ENCODE data around the gene SLC1A5. TPM values are rescaled to one million over a fixed set of nuclear protein-coding genes. Genes with fewer than 3 reads are reported as not detected.
A peak's percentile ranks its signal among the peaks of the same experiment; 100 is the strongest.

SLC1A5 gene
- total RNA-seq, 1 donor from 2014 or later, result 39.5 TPM

- no peak overlapping the region for H3K4me2 ChIP-seq
- no peaks in the 10 kb centered on the region for H3K9me3 Mint-ChIP-seq
- H2AFZ ChIP-seq (replicated peaks), result peak overlapping the region; percentile 76
These were observed 25.5 kb upstream of the SLC1A5 start for GRCh38 chr19:46813839-46814358.

GRCh38 chr19:46812977-46813838 lies 24.8 kb upstream of the SLC1A5 start:
- Mint-ChIP-seq H3K4me1 (peaks cover 13% of the 10 kb centered on the region), H3K27ac (no peak overlapping the region), H3K27me3 (ENCODE audit: insufficient read depth, low read depth) (peaks cover 5% of the 10 kb centered on the region), H3K4me3 (no peak overlapping the region), H3K36me3 (no peaks in the 10 kb centered on the region), H3K9me3 (no peaks in the 10 kb centered on the region)
- Histone ChIP-seq H3K4me1 (peaks cover 11% of the 10 kb centered on the region), H3K9me3 (ENCODE audit: low read depth) (no peaks in the 10 kb centered on the region), H3K4me2 (no peak overlapping the region), H3K9ac (no peak overlapping the region), H4K20me1 (ENCODE audit: low read depth) (no peaks in the 10 kb centered on the region), H3K27me3 (no peaks in the 10 kb centered on the region), H2AFZ (replicated peaks) (peak overlapping the region; percentile 76), H3K27ac (no peak overlapping the region), H3K36me3 (no peaks in the 10 kb centered on the region), H3K79me2 (ENCODE audit: low read depth) (no peaks in the 10 kb centered on the region), H3F3A (ENCODE audit: low read depth) (no peaks in the 10 kb centered on the region), H3K4me3 (no peak overlapping the region)
- peak; percentile 15 for DNase-seq (ENCODE audit: low spot score)
- TF ChIP-seq, protein P1, sequence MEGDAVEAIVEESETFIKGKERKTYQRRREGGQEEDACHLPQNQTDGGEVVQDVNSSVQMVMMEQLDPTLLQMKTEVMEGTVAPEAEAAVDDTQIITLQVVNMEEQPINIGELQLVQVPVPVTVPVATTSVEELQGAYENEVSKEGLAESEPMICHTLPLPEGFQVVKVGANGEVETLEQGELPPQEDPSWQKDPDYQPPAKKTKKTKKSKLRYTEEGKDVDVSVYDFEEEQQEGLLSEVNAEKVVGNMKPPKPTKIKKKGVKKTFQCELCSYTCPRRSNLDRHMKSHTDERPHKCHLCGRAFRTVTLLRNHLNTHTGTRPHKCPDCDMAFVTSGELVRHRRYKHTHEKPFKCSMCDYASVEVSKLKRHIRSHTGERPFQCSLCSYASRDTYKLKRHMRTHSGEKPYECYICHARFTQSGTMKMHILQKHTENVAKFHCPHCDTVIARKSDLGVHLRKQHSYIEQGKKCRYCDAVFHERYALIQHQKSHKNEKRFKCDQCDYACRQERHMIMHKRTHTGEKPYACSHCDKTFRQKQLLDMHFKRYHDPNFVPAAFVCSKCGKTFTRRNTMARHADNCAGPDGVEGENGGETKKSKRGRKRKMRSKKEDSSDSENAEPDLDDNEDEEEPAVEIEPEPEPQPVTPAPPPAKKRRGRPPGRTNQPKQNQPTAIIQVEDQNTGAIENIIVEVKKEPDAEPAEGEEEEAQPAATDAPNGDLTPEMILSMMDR (IDR thresholded peaks at IDR 0.05), result no peak
- no peak for TF ChIP-seq EZH2 (IDR thresholded peaks at IDR 0.05)

More at GRCh38 chr19:46813839-46814358, 25.5 kb upstream of the SLC1A5 start:
- peaks cover 5% of the 10 kb centered on the region for H3K27me3 Mint-ChIP-seq (ENCODE audit: insufficient read depth, low read depth)
- Histone ChIP-seq H3K27me3 (no peaks in the 10 kb centered on the region), H3K4me1 (peaks cover 11% of the 10 kb centered on the region), H3F3A (ENCODE audit: low read depth) (no peaks in the 10 kb centered on the region), H3K79me2 (ENCODE audit: low read depth) (no peaks in the 10 kb centered on the region), H3K4me3 (no peak overlapping the region), H3K9me3 (ENCODE audit: low read depth) (no peaks in the 10 kb centered on the region), H3K36me3 (no peaks in the 10 kb centered on the region), H4K20me1 (ENCODE audit: low read depth) (no peaks in the 10 kb centered on the region), H3K9ac (no peak overlapping the region), H3K27ac (no peak overlapping the region)
- H3K27ac Mint-ChIP-seq, result peak overlapping the region; percentile 13
- no peaks in the 10 kb centered on the region for H3K36me3 Mint-ChIP-seq
- TF ChIP-seq EZH2phosphoT487 (IDR thresholded peaks at IDR 0.05), result no peak
- no peak for TF ChIP-seq EZH2 (IDR thresholded peaks at IDR 0.05)
- no peak for DNase-seq (ENCODE audit: low spot score)
- no peak overlapping the region for H3K4me3 Mint-ChIP-seq
- peaks cover 13% of the 10 kb centered on the region for H3K4me1 Mint-ChIP-seq

DNA sequence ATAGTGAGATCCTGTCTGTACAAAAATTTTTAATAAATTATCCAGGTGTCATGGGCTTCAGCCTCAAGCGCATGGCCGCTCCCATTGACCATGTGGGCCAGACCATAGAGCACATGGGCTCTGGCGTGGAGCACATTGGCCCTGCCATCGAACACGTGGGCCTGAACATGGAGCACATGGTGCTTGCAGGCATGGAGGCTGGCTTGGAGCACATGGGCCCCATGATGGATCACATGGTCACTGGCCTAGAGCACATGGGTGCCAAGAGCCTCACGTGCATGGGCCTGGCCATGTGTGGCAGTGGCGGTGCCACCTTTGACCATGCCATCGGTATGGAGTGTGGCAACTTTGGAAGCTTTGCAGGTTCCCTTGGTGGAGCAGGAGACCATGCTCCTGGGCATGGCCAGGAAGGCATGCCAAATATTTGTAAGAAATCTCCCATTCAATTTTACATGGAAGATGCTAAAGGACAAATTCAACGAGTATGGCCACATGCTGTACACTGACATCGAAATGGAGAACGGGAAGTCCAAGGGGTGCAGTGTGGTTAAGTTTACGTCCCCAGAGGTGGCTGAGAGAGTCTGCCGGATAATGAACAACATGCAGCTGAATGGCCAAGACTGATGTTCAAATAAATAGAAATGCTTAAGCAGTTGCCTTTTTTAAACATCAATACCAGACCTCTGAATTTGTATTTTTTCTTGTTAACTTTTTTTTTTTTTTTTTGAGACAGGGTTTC lies 21.3 kb upstream of the SLC1A5 start:
- Mint-ChIP-seq H3K36me3 (no peaks in the 10 kb centered on the region), H3K4me3 (no peak overlapping the region), H3K9me3 (no peaks in the 10 kb centered on the region), H3K27me3 (ENCODE audit: insufficient read depth, low read depth) (peaks cover 2% of the 10 kb centered on the region), H3K4me1 (peaks cover 13% of the 10 kb centered on the region), H3K27ac (no peak overlapping the region)
- H3K9ac ChIP-seq, result no peak overlapping the region
- no peaks in the 10 kb centered on the region for H3F3A ChIP-seq (ENCODE audit: low read depth)
- TF ChIP-seq, protein P1 (IDR thresholded peaks at IDR 0.05), result no peak
- TF ChIP-seq EZH2 (IDR thresholded peaks at IDR 0.05), result no peak
- TF ChIP-seq EZH2phosphoT487 (IDR thresholded peaks at IDR 0.05), result no peak
- H3K4me3 ChIP-seq, result no peak overlapping the region
- no peak for DNase-seq (ENCODE audit: low spot score)
- H3K27ac ChIP-seq, result no peak overlapping the region
- H3K27me3 ChIP-seq, result no peaks in the 10 kb centered on the region
- no peaks in the 10 kb centered on the region for H3K9me3 ChIP-seq (ENCODE audit: low read depth)
- no peaks in the 10 kb centered on the region for H3K79me2 ChIP-seq (ENCODE audit: low read depth)
- H3K4me1 ChIP-seq, result peaks cover 11% of the 10 kb centered on the region
- no peak overlapping the region for H2AFZ ChIP-seq (replicated peaks)
- H3K4me2 ChIP-seq, result no peak overlapping the region
- H3K36me3 ChIP-seq, result no peaks in the 10 kb centered on the region
- no peaks in the 10 kb centered on the region for H4K20me1 ChIP-seq (ENCODE audit: low read depth)

All from neural progenitor cell (in vitro differentiated cells).